Suprapubic skin (tissue), 3 donors: Measurements from ENCODE around the gene MED27.

Experiments used
- CTCF ChIP-seq, 2 donors: fragments of 200-600 bp in 1 of 2; fragments of 450-650 bp in 1 of 2; sonication (generic) in 1 of 2; IDR thresholded peaks; one replicate each; pipeline ENCODE4 v1.5.1; 2016 to 2019; ENCODE audit warnings: antibody characterized with exemption in 2 of 2, mild to moderate bottlenecking in 1 of 2, moderate library complexity in 1 of 2
- POLR2AphosphoS5 ChIP-seq, 3 donors: sonication (generic); formaldehyde crosslinking; IDR thresholded peaks; one replicate each; pipeline ENCODE4 v1.6.1; 2017; ENCODE audit warnings: antibody characterized with exemption in 3 of 3

- TF ChIP-seq CTCF (IDR thresholded peaks at IDR 0.05): no peak
- TF ChIP-seq POLR2AphosphoS5 (IDR thresholded peaks at IDR 0.05): no peak
Observed at GRCh38 chr9:131981116-131981776, 98.4 kb downstream of the MED27 start.
